HG03159 (cell line): ENCODE results near the gene DHRS13.
"Not testable (repeated sequence)": the region's sequence is repeated elsewhere in the genome, so short reads cannot be mapped to it uniquely, and the experiment has no call there.

Experiments used
- ATAC-seq: cut with Tn5 transposase; IDR thresholded peaks from one replicate; pipeline ENCODE4 v1.9.1; 2021; ENCODE audit warnings: mild to moderate bottlenecking, moderate library complexity; ENCODE audit not compliant: unreplicated experiment

The DHRS13 gene

GRCh38 chr17:28861393-28862203 is 41.3 kb downstream of the DHRS13 start:
- ATAC-seq: no peak

- no peak for ATAC-seq
Measured at GRCh38 chr17:28860363-28860808, 42.5 kb downstream of the DHRS13 start.

GRCh38 chr17:28858801-28859355 is 44.0 kb downstream of the DHRS13 start:
- ATAC-seq: no peak

- ATAC-seq: no peak
Measured at GRCh38 chr17:28857905-28858800, 44.7 kb downstream of the DHRS13 start.

- ATAC-seq: no peak
Measured at GRCh38 chr17:28856028-28856574, 46.8 kb downstream of the DHRS13 start.

GRCh38 chr17:28855336-28855679 is 47.6 kb downstream of the DHRS13 start:
- ATAC-seq: no peak

- ATAC-seq: peak; percentile 93
Measured at GRCh38 chr17:28854457-28855335, 48.2 kb downstream of the DHRS13 start, which contains the start of gene ERAL1. Gene ERAL1 (plus strand): TSS chr17:28855016. CDS start chr17:28855035, 19 bp downstream.

GRCh38 chr17:28853295-28853694 is 49.6 kb downstream of the DHRS13 start:
- no peak for ATAC-seq

GRCh38 chr17:28849281-28849680 is 53.6 kb downstream of the DHRS13 start:
- no peak for ATAC-seq

GRCh38 chr17:28848667-28849066 is 54.2 kb downstream of the DHRS13 start:
- not testable (repeated sequence) for ATAC-seq
